HG02642 (cell line): Measurements from ENCODE around the gene PRKCI.
"Not testable (repeated sequence)": the region's sequence is repeated elsewhere in the genome, so short reads cannot be mapped to it uniquely, and the experiment has no call there.

Experiments used
- ATAC-seq: cut with Tn5 transposase; IDR thresholded peaks from one replicate; pipeline ENCODE4 v1.9.1; 2021; ENCODE audit warnings: mild to moderate bottlenecking; ENCODE audit not compliant: unreplicated experiment, poor library complexity

The PRKCI gene

GRCh38 chr3:170331143-170331542 lies 108.9 kb downstream of the PRKCI start:
- ATAC-seq: no peak

GRCh38 chr3:170337420-170337819 lies 115.2 kb downstream of the PRKCI start:
- ATAC-seq: no peak

GRCh38 chr3:170338690-170339340 lies 116.6 kb downstream of the PRKCI start:
- ATAC-seq: no peak

- ATAC-seq: not testable (repeated sequence)
Measured at GRCh38 chr3:170342273-170342672, 120.0 kb downstream of the PRKCI start.

- ATAC-seq: not testable (repeated sequence)
Measured at GRCh38 chr3:170343859-170344258, 121.6 kb downstream of the PRKCI start.

- ATAC-seq: no peak
Measured at GRCh38 chr3:170344971-170345370, 122.7 kb downstream of the PRKCI start.

GRCh38 chr3:170346481-170347392 lies 124.5 kb downstream of the PRKCI start:
- ATAC-seq: peak; percentile 52

GRCh38 chr3:170350515-170351413 lies 128.5 kb downstream of the PRKCI start:
- ATAC-seq: no peak

- ATAC-seq: no peak
Measured at GRCh38 chr3:170352936-170353335, 130.7 kb downstream of the PRKCI start.

GRCh38 chr3:170353485-170353884 lies 131.3 kb downstream of the PRKCI start:
- ATAC-seq: no peak

GRCh38 chr3:170354760-170355159 lies 132.5 kb downstream of the PRKCI start:
- ATAC-seq: no peak
